IMR-90 (cell line): ENCODE data around the gene LAMB1. TPM values are rescaled to one million over a fixed set of nuclear protein-coding genes. Genes with fewer than 3 reads are reported as not detected.

Experiments
- ATAC-seq: fragments of 200-7000 bp; cut with Tn5 transposase; 2 replicates; pipeline ENCODE4 v1.9.1; 2020; ENCODE audit warnings: low read depth, mild to moderate bottlenecking, moderate library complexity
- BruUV-seq: library from RNA; stranded (reverse); fragments of 400-500 nt; replicated peaks from 2 replicates; lab custom pipeline; 2021; lab: Mats Ljungman, UMichigan
- CTCF ChIA-PET: fragments of 300-600 bp; formaldehyde crosslinking; extraction: SDS; loops from one replicate; lab custom pipeline; 2021; ENCODE audit warnings: antibody characterized with exemption; lab: Yijun Ruan, JAX
- POLR2A ChIA-PET: fragments of 300-600 bp; sonication (Branson Sonifier 250); formaldehyde crosslinking; loops from one replicate; lab custom pipeline; 2022; ENCODE audit warnings: antibody characterized with exemption; ENCODE audit not compliant: unreplicated experiment; lab: Charles Lee
- DNase-seq: peaks from one replicate; pipeline ENCODE4 v3.0.0; 2013
- H2AFZ ChIP-seq: replicated peaks from 2 replicates; pipeline ENCODE3; 2013; ENCODE audit warnings: low read length, mild to moderate bottlenecking; ENCODE audit not compliant: poor library complexity
- H2AK5ac ChIP-seq: 2 replicates; pipeline ENCODE4 v1.6.1; 2013; ENCODE audit warnings: low read depth, low read length, inconsistent platforms
- H2AK9ac ChIP-seq: replicated peaks from 2 replicates; pipeline ENCODE3; 2013; ENCODE audit warnings: mild to moderate bottlenecking, low read depth, low read length, moderate library complexity; ENCODE audit not compliant: poor library complexity
- H2BK120ac ChIP-seq: 2 replicates; pipeline ENCODE4 v1.6.1; 2013; ENCODE audit warnings: low read depth, low read length, inconsistent platforms
- H2BK15ac ChIP-seq: 3 replicates; pipeline ENCODE4 v1.6.1; 2013; ENCODE audit warnings: low read depth, low read length, inconsistent platforms
- H2BK20ac ChIP-seq: 2 replicates; pipeline ENCODE4 v1.6.1; 2013; ENCODE audit warnings: low read depth, mild to moderate bottlenecking, inconsistent platforms, low read length, moderate library complexity
- H2BK5ac ChIP-seq: 2 replicates; pipeline ENCODE4 v1.6.1; 2013; ENCODE audit warnings: mild to moderate bottlenecking, low read depth, low read length, inconsistent platforms; ENCODE audit not compliant: poor library complexity, severe bottlenecking
- H3K14ac ChIP-seq: replicated peaks from 2 replicates; pipeline ENCODE4 v1.6.1; 2013; ENCODE audit warnings: low read depth, low read length, inconsistent platforms
- H3K18ac ChIP-seq: 2 replicates; pipeline ENCODE4 v1.6.1; 2013; ENCODE audit warnings: low read depth, low read length, control low read depth
- H3K23ac ChIP-seq: 2 replicates; pipeline ENCODE4 v1.6.1; 2013; ENCODE audit warnings: low read depth, low read length, inconsistent platforms
- H3K27ac ChIP-seq: 2 replicates; pipeline ENCODE4 v1.5.1; 2013; ENCODE audit warnings: mild to moderate bottlenecking, control low read depth, low read length; ENCODE audit not compliant: insufficient read depth
- H3K27me3 ChIP-seq: 2 replicates; pipeline ENCODE4 v1.6.1; 2013; ENCODE audit warnings: low read length; ENCODE audit not compliant: control insufficient read depth, insufficient read depth
- H3K36me3 ChIP-seq: 2 replicates; pipeline ENCODE4 v1.6.1; 2013; ENCODE audit warnings: low read length, mixed read lengths; ENCODE audit not compliant: control insufficient read depth, insufficient read depth
- H3K4ac ChIP-seq: 2 replicates; pipeline ENCODE4 v1.6.1; 2013; ENCODE audit warnings: low read depth, low read length, inconsistent platforms
- H3K4me1 ChIP-seq: 2 replicates; pipeline ENCODE4 v1.6.1; 2013; ENCODE audit warnings: low read length, mixed read lengths; ENCODE audit not compliant: control insufficient read depth, insufficient read depth
- H3K4me2 ChIP-seq: 2 replicates; pipeline ENCODE4 v1.6.1; 2013; ENCODE audit warnings: low read depth, mild to moderate bottlenecking, control low read depth, low read length, moderate library complexity
- H3K4me3 ChIP-seq: 2 replicates; pipeline ENCODE4 v1.5.1; 2013; ENCODE audit warnings: low read depth, mild to moderate bottlenecking, control low read depth, low read length, moderate library complexity; ENCODE audit not compliant: insufficient read depth
- H3K56ac ChIP-seq: 2 replicates; pipeline ENCODE4 v1.6.1; 2013; ENCODE audit warnings: low read length, inconsistent platforms; ENCODE audit not compliant: insufficient read depth; ENCODE audit errors: extremely low read depth
- H3K79me1 ChIP-seq, 2 experiments: 2 replicates each; pipeline ENCODE4 v1.6.1; 2013; ENCODE audit warnings: low read length in 2 of 2, inconsistent platforms in 1 of 2, low read depth in 1 of 2
- H3K9ac ChIP-seq: 2 replicates; pipeline ENCODE4 v1.6.1; 2013; ENCODE audit warnings: low read depth, low read length, control low read depth
- H3K9me1 ChIP-seq: 2 replicates; pipeline ENCODE4 v1.6.1; 2013; ENCODE audit warnings: low read length, inconsistent platforms; ENCODE audit not compliant: insufficient read depth
- H3K9me3 ChIP-seq: 2 replicates; pipeline ENCODE4 v1.6.1; 2013; ENCODE audit warnings: low read length; ENCODE audit not compliant: control insufficient read depth, insufficient read depth
- H4K20me1 ChIP-seq: 2 replicates; pipeline ENCODE4 v1.6.1; 2013; ENCODE audit warnings: low read length, inconsistent platforms; ENCODE audit not compliant: insufficient read depth
- H4K5ac ChIP-seq: 2 replicates; pipeline ENCODE4 v1.6.1; 2013; ENCODE audit warnings: mild to moderate bottlenecking, low read depth, low read length, control low read depth
- H4K8ac ChIP-seq, 2 experiments: 2 replicates each; pipeline ENCODE4 v1.6.1; 2013; ENCODE audit warnings: low read depth in 2 of 2, low read length in 2 of 2, control low read depth in 1 of 2, inconsistent platforms in 1 of 2
- H4K91ac ChIP-seq: 2 replicates; pipeline ENCODE4 v1.6.1; 2013; ENCODE audit warnings: low read depth, low read length, inconsistent platforms; ENCODE audit not compliant: insufficient read depth
- CHD1 ChIP-seq: IDR thresholded peaks from 2 replicates; pipeline ENCODE4 v1.6.1; 2012; ENCODE audit warnings: low read depth, low read length, improper control_type of control experiment
- ELK1 ChIP-seq: fragments of 150-350 bp; IDR thresholded peaks from 2 replicates; pipeline ENCODE4 v1.6.1; 2016; ENCODE audit warnings: low read depth, mild to moderate bottlenecking, low read length, moderate library complexity, borderline replicate concordance
- MAFK ChIP-seq: IDR thresholded peaks from 2 replicates; pipeline ENCODE4 v1.6.1; 2012; ENCODE audit warnings: low read depth, low read length, improper control_type of control experiment
- NFE2L2 ChIP-seq: fragments of 150-350 bp; IDR thresholded peaks from 2 replicates; pipeline ENCODE4 v1.6.1; 2016; ENCODE audit warnings: low read depth, mild to moderate bottlenecking, low read length
- RAD21 ChIP-seq: IDR thresholded peaks from 2 replicates; pipeline ENCODE4 v1.6.1; 2012; ENCODE audit warnings: low read length, improper control_type of control experiment
- RFX5 ChIP-seq: IDR thresholded peaks from 2 replicates; pipeline ENCODE4 v1.8.0; 2012; ENCODE audit warnings: low read depth, mild to moderate bottlenecking, low read length, moderate library complexity
- SMC3 ChIP-seq: fragments of 150-350 bp; IDR thresholded peaks from 2 replicates; pipeline ENCODE4 v1.6.1; 2016; ENCODE audit warnings: low read depth, mild to moderate bottlenecking, antibody characterized with exemption, low read length, moderate library complexity
- USF2 ChIP-seq: fragments of 150-350 bp; IDR thresholded peaks from 2 replicates; pipeline ENCODE4 v1.6.1; 2017; ENCODE audit warnings: mild to moderate bottlenecking, antibody characterized with exemption, low read length, low read depth
- WGBS, 2 experiments: methylation state at CpG; one replicate each; pipeline versions ENCODE4 v1.1.5 to v1.1.7; 2013; ENCODE audit warnings: missing lambda C conversion rate in 2 of 2; ENCODE audit not compliant: insufficient read length in 1 of 2; ENCODE audit errors: extremely low coverage in 2 of 2; 5-methylcytosine and 5-hydroxymethylcytosine counted together
- dilution Hi-C: fragments of 300-500 bp; cut with HindIII; formaldehyde crosslinking; loops from one replicate; pipeline ENCODE4 v1.14.3; 2018; ENCODE audit warnings: low sequenced_read_pairs; ENCODE audit not compliant: unreplicated experiment
- in situ Hi-C: fragments of 300-500 bp; cut with MboI; formaldehyde crosslinking; loops from 3 replicates; pipeline ENCODE4 v1.14.3; 2019; ENCODE audit warnings: low sequenced_read_pairs, inconsistent platforms, mixed read lengths
- intact Hi-C: fragments of 100-400 bp; cut with micrococcal nuclease; formaldehyde crosslinking; loops from 2 replicates; pipeline ENCODE4 v1.10.0; 2022
- polyA plus RNA-seq, 3 experiments: library from polyadenylated mRNA; depleted of rRNA; stranded (reverse); fragments of >200 nt; gene quantifications; 2 replicates each; pipeline ENCODE4 v1.2.3, GENCODE V29; 2012; ENCODE audit warnings: low replicate concordance in 1 of 3
- total RNA-seq: library from RNA; depleted of rRNA; stranded (reverse); fragments of >200 nt; gene quantifications from 2 replicates; pipeline ENCODE4 v1.2.3, GENCODE V29; 2012

The LAMB1 gene
- total and polyA plus RNA-seq, 2 of the 4 experiments (the other 2 are of a cell fraction) = 114 to 117 TPM

- no peak for TF ChIP-seq CHD1
Measured at GRCh38 chr7:107951896-107952295, 51.1 kb downstream of the LAMB1 start (continued).

GRCh38 chr7:107951172-107951787 is 51.7 kb downstream of the LAMB1 start:
- no peaks in the 10 kb centered on the region for H3K9me3 ChIP-seq
- H3K4ac ChIP-seq = peak overlapping the region; percentile 11
- H3K23ac ChIP-seq = no peak overlapping the region
- H3K14ac ChIP-seq = 0 out of 2 replicates have a peak overlapping the region, but pooled peaks have one; percentile 36
- H3K18ac ChIP-seq = no peak overlapping the region
- H3K4me1 ChIP-seq = peaks cover 31% of the 10 kb centered on the region
- H2AK5ac ChIP-seq = peak overlapping the region; percentile 13; the same call in 1 of the 2 replicates
- peaks cover 10 to 56% of the 10 kb centered on the region in 2 experiments for H3K79me1 ChIP-seq
- dilution Hi-C loops (no loop called here), in situ Hi-C loops (no loop called here), intact Hi-C loops (no loop called here)
- POLR2A ChIA-PET = no interaction called here
- no peak overlapping the region for H2BK5ac ChIP-seq
- no peak for ATAC-seq
- no peak overlapping the region for H2BK15ac ChIP-seq
- peaks cover 58% of the 10 kb centered on the region for H3K36me3 ChIP-seq
- H3K56ac ChIP-seq = no peak overlapping the region
- H3K9me1 ChIP-seq = peaks cover 32% of the 10 kb centered on the region
- no peak overlapping the region for H4K5ac ChIP-seq
- H3K27me3 ChIP-seq = no peaks in the 10 kb centered on the region
- peak overlapping the region; percentile 17 for H2BK120ac ChIP-seq
- no peak overlapping the region for H3K4me3 ChIP-seq
- H4K91ac ChIP-seq = no peak overlapping the region
- TF ChIP-seq USF2 = no peak
- no peak for TF ChIP-seq NFE2L2
- TF ChIP-seq SMC3 = no peak
- TF ChIP-seq MAFK = no peak
- TF ChIP-seq RFX5 = no peak
- no peak for TF ChIP-seq RAD21
- TF ChIP-seq ELK1 = no peak
- no peak overlapping the region for H3K4me2 ChIP-seq
- DNase-seq = no peak
- peaks cover 18% of the 10 kb centered on the region for H4K20me1 ChIP-seq
- H3K9ac ChIP-seq = no peak overlapping the region
- BruUV-seq = no TSS peak
- CTCF ChIA-PET = interaction anchor here (1.5 kb wide), 1 partner anchor 32 kb away, joined by 4 read pairs; no protein-coding TSS in a partner anchor
- WGBS, 2 experiments = 98% methylated on average over 9 of the region's 14 CpGs; no CpG with 5 or more reads in 1 of the 2 experiments
- no peak overlapping the region for H2AFZ ChIP-seq
- peak overlapping the region; percentile 6; the same call in 1 of the 2 replicates for H2BK20ac ChIP-seq
- H4K8ac ChIP-seq = peak overlapping the region in 1 of 2 experiments; percentile 7; a peak in 2 of 4 replicates
- no peak overlapping the region for H3K27ac ChIP-seq
- H2AK9ac ChIP-seq = no peak overlapping the region
